Stimulated activated CD4-positive, alpha-beta T cell treated with anti-CD3 and anti-CD28 coated beads, Interleukin-4, amount 100 ng/mL, for 4 hours (primary cell): ENCODE results near the gene BRF1.

Experiments
- DNase-seq, 2 experiments: peaks; one replicate each; pipeline ENCODE4 v3.0.0-alpha.2; 2020

Gene BRF1

DNA sequence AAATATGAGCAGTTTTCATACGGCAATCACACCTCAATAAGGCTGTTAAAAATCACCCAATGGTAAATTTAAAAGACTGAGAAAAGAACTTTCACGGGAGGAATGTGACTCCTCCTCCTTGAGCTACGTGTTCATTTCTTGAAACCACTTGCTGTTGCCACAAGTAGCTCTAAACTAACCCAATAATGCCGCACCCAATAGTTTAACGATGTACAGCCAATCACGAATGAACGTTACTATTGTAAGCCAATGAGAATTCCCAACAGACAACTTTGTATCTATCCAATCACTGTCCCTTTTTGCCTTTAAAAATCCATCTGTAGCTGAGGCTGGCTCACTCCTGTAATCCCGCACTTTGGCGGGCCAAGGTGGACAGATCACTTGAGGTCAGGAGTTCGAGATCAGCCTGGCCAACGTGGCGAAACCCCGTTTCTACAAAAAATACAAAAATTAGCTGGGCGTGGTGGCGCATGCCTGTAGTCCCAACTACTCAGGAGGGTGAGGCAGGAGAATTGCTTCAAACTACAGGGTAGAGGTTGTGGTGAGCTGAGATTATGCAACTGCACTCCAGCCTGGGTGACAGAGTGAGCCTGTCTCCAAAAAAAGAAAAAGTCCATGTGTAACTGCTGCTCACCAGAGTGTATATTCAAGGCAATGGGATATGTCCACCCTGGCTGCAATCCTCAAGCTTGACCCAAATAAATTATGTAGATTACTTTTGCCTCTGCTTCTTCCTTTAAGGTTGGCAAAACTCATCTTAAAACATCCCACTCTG lies 76.8 kb downstream of the BRF1 start:
- DNase-seq: no peak

DNA sequence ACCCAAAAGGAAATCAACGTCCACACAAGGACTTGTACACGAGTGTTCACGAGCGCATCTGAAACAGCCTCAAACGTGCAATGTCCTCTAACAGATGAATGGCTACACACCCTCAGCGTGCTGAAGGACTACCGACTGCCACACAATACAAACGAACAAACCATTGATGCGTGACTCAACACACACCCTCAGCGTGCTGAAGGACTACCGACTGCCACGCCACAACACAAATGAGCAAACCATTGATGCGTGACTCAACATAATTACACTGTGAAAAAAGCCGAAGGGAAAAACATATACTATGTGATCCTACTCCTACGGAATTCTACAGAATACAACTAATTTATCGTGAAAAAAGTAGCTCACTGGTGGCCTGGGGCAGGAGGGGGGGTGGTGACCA lies 77.5 kb downstream of the BRF1 start:
- DNase-seq: no peak

DNA sequence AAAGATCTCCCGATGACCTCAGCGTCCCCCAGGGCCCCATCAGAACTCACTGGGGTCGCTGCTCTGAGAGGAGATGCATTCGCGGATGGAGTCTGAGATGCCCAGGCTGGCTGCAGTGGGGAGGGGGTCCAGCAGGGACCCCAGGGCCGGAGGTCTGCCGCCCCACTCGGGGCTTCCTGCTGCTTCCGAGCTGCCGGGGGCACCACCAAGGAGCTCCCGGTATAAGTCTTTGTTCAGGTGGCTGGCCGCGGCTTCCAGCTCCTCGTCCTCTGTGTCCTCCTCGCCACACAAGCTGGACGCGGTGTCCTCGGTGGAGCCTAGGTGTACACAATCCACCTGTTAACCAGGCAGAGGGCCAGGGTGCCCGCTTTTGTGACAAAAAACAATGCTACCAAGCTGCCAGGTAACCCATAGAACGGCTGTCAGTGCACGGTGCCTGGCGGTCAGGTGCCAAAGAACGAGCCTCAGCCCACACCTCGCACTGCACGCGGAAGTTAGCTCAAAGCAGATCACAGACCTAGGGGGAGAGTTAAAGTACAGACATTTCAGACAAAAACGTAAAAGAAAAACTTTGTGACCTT lies 79.1 kb downstream of the BRF1 start:
- DNase-seq: no peak

DNA sequence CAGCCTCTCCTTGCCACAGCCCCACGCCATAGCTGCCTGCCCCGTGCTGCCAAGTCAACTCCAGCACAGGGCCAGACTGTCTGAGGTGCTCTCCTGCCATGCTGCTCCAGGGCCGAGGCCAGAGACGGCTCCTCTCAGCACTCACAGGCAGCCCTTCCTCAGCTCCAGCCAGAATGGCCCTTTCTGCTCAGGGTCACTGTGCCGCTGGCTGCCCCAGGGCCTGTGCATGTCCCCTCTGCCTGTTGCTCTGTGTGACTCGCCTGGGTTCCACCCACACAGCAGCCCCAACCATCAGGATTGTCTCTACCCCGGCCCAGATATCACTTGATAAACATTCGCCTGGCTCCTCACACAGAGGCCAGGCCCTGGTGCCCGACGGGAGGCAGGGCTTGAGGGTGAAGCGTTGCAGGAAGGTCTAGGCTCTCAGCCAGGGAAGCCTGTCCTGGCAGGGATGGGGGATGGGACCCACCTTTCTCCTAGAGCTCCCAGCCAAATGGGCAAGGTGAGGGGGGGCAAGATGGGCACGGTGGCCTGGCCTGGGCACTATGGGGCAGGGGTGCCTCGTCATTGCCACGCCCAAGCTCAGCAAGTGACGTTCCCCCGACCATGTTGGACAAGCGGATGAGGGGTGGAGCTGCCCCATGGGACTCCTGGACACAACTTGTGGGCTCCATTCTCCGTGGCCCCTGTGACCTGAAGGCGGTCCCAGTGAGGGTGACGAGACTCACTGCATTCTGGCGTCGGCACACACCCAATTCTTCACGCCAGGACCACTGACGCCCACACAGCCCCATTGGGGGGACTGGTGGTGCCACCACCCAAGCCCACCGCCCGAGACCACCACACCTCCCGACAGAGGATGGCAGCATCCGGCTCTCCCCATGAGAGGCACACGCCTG lies 79.9 kb downstream of the BRF1 start:
- no peak for DNase-seq

DNA sequence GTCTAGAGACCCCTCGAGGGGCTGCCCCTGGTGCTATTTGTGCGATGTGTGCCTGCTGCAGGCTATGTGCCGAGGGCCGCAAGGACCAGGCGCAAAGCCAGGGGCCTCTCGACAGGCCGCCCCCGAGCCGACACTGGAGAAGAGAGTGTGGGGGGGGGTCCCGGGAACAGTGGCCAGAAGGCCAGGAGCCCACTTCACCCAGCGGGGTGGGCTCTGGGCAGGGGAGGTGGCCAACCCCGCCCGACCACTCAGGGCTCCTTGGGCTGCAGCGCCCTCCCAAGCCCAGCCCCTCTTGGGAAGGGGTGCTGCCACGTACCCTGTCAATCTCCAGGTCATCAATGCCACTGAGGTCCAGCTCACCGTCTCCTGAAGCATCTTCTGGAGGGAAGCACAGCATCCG lies 81.0 kb downstream of the BRF1 start:
- no peak for DNase-seq

DNA sequence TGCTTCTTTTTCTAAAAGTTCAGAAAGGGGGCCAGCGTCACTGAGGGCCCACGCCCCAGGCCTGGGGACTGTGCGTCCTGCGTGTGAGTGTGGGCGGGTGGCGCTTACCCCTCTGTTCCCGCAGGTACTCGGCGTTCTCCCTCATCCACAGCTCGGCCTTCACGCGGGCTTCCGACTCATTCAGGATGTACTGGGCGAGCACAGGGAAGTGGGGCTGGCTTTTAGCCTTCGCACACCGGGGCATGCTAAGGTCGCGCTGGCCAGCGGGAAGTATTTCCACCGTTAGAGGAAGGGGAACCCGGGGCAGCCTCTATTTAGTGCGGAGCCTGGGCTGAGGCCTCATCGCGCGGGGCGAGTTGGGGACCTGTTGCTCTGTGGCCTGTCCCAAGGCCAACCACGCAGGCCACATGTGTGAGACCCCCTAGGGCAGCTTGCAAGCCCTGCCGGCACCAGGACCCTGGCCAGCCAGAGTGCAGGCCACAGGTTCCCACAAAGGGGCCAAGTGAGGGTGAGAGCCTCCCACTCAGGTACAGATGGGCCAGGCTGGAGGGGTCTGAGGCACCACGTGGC lies 81.7 kb downstream of the BRF1 start:
- no peak for DNase-seq

DNA sequence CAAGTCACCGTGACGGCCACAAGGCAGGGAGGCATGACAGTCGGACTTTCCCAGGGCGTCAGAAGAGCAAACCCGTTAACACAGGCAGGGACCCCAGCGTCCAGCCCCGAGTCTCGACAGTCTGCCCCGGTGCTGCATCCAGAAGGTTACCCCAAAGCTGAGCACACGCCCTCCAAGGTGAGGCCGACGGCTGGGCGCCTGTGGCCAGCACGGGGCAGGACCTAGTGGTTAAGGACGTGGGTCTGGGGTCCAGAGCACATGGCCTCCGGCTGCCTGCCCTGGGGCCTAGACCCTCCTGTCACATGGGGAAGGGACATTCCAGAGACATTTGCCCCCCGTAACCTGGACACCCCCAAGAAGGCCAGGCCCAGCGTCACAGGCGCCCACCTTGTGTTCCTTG lies 82.2 kb downstream of the BRF1 start:
- no peak for DNase-seq

DNA sequence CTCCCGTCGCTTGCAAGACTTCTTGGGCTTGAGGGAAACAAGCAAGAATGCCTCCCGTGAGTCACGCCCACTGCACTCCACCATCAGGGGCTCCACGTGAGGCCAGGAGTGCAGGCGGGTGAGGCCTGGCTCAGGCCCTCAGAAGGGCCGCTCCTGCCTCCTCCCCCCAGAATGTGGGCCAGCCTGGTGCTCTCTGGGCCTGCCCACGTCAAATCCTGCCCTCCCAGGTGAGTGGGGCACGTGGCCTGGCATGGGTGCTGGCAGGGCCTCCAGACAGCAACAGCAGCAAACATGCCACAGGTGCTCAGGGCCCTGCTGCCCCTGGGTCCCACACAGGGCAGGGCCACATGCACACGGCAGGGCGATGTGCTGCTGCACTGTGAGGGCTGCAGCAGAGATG lies 83.0 kb downstream of the BRF1 start:
- DNase-seq: no peak

DNA sequence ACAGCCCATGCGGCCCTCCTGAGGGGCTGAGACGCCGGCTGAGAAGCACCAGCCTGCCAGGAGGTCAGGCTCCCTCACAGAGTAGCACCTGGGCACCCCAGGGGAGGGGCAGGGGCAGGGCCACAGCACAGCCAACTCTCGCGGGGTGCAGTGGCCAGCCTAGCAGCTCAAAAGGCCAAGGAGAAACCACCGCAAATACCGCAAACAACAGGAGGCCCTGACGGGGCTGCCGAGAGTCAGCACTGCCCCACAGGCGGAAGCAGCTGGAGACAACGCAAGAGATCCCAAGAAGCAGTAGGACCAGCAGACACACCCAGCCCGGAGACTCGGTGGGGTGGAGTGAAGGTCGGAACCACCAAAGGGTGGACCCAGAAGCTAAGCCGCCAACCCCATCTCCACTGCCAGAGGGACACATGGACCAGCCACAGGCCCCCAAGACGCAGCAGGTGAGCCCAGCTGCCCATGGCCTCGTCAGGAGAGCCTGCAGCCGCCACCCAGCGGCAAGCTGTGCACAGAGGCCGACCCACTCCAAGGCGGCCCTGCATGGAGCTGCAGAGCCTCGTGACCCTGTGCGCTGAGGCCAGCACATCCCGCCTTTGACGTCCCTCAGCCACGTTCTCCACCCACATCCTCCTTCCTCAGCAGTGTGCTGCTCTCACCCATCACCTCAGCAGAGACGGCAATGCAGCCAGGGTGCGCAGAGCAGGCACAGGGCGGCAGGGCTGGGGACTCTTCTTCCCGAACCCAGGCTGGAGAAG lies 84.1 kb downstream of the BRF1 start:
- DNase-seq: no peak

DNA sequence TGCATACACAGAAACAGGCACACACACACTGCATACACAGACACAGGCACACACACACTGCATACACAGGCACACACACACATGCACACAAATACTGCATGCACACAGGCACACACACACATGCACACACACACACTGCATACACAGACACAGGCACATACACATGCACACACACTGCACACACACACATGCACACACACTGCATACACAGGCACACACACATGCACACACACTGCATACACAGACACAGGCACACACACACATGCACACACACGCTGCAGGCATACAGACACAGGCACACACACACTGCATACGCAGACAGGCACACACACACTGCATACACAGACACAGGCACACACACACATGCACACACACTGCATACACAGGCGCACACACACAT lies 85.2 kb downstream of the BRF1 start:
- DNase-seq: no peak

DNA sequence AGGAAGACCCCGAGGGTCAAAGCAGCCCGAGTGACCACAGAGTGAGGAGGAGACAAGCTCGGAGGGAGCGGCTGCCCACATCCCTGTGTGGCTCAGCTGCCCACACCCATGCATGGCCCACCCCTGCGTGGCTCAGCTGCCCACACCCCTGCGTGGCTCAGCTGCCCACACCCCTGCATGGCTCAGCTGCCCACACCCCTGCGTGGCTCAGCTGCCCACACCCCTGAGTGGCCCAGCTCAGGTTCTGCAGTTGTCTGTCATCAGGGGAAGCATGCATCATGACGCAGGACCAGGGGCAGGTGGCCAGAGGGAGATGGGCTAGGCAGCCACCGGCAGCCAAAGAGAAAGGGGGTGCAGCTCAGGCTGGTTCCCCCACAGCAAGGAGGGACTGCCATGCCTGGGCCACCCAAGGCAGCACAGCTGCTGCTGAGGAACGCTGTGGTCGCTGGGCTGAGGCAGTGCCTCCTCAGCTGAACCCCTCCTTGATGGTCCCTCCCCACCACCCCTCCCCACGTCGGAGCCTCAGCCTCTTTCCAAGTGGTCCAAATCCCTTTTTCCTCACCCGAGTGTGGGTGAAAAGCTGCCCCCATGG lies 86.4 kb downstream of the BRF1 start:
- DNase-seq: no peak

DNA sequence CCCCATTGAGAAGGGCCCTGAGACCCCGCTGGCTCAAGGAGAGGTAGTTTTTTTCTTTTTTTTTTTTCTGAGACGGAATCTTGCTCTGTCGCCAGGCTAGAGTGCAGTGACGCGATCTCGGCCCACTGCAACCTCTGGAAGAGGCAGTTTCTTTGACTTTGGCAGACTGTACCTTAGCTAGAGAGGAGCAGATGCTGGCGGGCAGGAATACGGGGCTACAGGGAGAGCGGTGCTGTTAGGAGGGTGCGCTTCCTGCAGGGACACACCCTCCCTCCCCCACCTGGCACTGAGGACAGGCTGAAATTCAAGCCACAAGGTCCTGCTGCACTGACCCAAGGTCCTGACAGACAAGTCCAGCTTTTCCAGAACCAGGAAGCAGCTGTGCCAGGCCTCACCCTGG lies 87.4 kb downstream of the BRF1 start:
- DNase-seq: no peak

DNA sequence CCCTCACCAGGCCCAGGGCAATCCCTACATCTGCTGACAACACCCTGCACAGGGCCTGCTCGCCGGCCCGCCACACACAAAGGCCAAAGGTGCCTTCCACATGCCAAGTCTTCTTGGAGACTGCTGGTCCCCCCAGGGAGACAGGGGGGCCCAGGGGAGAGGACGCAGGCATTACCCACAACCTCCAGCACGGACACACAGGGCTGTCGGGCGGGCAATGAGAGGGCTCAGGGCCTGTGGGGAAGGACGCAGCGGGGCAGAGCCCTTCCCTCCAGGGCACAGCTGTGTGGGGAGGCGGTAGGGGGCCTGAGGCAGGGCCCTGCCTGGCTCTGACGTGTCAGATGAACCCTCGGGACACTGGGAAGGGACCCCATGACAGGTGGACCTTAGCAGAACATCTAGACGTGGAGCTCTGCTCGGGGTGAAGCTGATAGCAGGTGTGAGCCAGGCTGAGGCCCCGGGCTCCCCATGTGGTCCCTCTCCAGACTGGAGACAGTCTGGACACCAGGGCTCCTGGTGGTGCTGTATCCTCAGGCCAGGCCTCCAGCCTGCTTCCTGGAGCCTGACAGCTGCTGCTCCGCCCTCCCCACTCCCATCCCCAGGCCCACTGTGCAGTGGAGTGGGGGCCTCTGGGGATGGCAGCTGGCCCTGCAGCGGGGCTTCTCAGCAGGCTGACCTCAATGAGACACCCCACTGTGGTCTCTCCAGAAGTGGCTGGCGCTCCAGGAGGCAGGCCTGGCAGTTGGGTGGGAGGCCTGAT lies 88.1 kb downstream of the BRF1 start:
- no peak for DNase-seq

DNA sequence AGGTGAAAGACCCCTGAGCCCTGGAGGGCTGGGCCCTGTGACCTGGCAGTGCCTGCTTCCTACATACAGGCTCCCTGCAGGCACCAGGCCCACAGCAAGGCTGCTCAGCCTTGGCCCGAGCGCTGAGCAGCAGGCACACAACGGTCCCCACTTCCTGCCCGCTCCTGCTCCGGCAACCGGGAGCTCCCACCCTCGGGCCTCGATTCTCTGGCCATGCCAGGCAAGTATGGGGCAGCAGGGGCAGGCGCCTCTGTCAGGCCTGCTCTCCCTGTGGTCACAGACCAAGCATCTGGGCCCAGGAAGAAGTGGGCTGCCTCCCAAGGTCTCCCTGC lies 89.1 kb downstream of the BRF1 start:
- DNase-seq: no peak

DNA sequence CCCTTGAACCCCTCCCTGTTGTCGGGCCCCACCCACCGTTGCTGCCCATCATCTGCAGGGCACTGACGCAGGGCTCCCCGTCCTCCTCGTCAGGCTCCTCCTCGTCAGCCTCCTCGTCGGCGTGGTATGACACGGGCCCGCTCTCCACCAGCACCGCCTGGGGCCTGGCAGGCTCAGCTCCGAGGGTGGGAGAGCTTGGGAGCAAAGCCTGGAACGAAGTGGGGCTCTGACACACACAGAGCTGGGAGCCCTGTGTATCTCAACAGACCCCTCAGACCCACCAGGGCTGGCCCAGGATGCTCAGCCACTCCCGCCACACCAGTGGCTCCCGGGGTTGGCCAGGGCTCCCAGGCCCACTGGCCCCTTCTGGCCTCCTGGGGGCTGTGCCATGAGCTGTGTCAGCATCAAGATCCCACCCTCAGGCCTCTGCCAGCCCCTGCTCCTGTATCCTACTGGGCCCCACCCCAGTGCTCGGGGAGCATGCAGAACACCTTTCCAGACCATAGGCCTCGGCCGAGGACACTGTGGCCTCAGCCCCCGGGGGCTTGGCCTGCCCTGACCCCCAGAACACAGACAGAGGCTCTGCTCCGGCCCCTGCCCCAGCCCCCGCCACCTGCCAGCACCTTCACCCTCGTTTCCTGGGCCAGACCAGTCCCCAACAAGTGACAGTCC lies 89.6 kb downstream of the BRF1 start:
- no peak for DNase-seq

DNA sequence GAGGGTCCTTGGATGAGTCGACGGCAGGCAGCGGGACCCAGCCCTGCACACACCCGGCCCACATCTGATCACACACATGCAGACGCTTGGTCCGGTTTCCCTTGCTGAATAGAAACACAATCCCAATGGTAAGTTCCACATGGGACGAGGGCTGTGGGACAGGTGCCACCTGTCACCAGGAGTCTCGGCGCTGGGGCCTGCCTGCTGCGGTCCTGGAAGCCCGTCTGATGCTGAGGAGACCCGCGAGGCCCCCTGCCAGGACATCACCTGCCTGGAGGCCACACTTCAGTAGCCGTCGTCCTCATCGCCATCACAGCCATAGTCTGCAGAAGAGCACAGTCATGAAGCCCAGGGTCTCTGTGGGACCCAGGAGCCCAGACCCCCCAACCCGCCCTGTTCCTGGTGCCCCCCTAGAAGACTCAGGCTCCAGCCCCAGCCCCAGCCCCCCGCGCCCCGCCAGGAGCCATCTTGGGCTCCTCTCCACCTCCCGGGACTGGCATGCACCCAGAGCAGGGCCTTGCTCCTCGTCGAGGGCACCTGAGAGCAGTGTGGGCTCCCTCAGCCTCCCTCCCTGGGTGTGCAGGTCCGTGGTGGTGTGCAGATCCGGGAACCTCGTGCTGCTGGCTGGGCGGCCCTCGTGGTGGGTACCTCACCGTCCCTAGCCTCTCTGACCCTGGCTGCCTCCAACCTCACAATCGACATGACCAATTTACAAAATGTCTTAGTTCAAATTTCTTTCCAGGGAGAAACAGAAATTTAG lies 90.4 kb downstream of the BRF1 start:
- DNase-seq: no peak

DNA sequence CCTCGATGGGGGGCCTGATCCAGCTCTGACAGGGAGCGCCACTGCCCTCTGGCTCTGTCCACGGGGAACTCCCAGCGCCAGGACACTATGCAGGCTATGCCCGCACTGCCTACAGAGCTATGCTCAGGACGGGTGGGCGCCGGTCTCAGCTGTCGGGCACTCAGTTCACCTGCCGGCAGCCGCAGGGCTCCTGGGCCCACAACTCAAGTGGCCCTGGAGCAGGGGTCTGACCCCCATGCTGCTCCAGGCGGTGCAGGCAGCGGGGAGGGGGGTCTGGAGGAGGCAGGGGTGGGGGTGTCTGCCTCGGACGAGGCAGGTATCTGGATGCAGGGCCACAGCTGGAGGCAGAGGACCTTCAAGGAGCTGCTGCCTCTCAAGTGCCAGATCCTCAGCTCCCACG lies 91.2 kb downstream of the BRF1 start:
- no peak for DNase-seq

DNA sequence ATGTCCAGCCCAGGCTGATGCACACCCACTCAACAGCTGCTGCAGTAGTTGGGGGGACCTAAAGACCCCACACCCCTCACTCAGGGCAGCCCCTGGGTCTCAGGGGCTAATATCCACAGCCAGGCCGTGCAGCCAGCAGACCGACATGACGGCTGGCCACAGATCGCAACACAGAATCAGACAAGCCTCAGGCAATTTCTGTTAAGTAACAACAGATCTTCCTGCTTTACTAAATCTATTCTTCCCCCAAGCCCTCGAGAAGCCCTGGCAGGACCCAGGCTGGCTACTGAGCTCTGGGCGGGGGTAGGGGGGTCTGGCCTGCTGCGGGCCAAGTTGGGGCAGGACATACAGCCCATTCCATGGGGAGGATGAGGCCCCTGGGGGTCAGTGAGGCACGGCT lies 91.7 kb downstream of the BRF1 start:
- no peak for DNase-seq

DNA sequence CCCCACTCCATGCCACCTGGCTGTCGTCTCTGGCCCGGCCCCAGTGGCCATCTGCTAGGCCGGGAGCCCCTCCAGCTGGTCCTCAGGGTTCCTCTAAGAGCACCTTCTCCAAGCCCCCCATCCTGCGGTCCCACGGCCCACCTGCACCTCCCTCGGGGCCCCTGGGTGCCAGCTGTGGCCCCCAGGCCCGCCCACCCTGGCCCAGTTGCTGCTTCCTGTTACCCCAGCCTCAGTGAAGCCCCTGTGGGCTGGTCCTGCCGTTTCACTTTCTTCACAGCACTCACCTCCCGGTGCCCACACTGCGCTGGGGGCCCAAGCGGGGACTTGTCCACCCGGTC lies 92.1 kb downstream of the BRF1 start:
- DNase-seq: no peak

DNA sequence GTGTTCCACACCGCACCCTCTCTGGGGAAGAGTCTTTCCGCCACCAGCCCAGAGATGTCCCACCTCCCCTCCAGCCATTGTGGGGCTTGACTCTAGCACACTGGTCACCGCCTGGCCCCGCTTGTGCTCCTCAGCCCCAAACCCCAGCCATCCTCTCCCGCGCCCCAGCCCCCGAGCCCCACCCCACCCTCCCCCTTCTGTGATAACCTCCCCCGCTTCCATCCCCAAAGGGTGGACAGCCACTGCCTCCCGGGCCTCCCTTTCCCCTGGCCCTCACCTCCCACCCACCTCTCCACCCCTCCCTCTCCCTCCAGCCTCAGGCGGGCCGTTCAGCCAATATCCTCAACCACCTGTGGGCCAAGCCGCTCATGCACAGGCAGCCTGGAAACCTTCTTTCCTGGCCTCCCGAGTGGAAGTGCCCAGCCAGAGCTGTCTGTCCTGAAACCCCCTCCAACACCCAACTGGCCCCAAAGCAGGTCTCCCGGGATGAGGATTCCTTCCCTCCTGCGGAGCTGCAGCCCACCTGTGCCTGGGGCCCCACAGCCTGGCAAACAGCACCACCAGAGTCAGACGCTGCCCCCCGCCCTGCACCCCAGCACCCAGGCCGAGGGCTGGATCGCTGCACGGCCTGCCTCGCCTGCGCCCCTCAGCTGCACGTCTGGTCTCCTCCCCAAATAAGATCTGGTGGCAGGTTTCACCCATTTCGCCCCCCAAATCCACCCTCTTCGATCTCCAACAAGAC lies 92.6 kb downstream of the BRF1 start:
- no peak for DNase-seq
